ENCODE data around the gene KRTAP5-6. TPM values are rescaled to one million over a fixed set of nuclear protein-coding genes. Genes with fewer than 3 reads are reported as not detected.

Gene KRTAP5-6
- total RNA-seq, 1 donor from 2014 or later = not detected

DNA sequence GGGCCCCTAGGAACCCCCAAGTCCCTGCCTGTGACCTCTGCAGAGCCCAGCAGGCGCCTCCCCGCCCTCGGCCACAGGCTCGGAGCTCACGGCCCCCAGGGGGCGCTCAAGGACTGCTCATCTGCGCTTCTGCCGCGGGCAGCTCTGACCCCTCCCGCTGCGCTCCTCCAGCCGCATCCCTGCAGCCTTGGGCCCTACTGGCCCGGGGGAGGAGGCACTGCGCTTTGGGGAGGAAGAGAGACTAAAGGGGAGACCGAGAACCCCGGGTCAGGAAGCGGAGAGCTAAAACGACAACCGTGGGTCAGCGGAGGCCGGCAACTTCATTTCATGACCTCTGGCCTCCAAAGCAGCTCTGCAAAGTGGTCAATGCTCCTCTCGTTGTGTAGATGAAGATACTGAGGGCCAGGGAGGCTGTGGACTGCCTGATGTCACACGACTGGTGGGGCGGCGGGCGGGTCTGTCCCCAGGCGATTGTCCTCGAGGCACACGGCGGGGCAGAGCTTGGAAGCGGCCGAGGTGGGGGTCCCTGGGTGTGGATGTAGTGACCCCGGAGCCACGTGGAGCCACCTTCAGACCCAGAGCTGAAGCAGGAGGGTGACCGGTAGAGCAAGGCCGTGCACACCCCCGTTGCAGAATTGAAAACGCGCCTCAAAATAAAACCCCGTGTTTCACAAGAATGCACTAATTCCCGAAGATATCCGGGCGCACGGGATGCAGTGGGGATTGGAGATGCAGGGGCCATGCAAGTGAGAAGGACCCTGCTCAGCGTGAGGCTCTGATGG lies 2.7 kb upstream of the KRTAP5-6 start:
- peak; percentile 49 for DNase-seq (ENCODE audit: low read depth)
- peak overlapping the region; percentile 45 for H3K4me3 ChIP-seq (ENCODE audit: low read depth, low read length)
- TF ChIP-seq CTCF (IDR thresholded peaks at IDR 0.05; ENCODE audit: insufficient read depth, low read length, severe bottlenecking) = peak; percentile 96
- no peaks in the 10 kb centered on the region for H3K27me3 ChIP-seq (ENCODE audit: control insufficient read depth, insufficient read depth, low read length)
- no peaks in the 10 kb centered on the region for H3K36me3 ChIP-seq (ENCODE audit: control insufficient read depth, insufficient read depth, low read length)
- FAIRE-seq = no peak

DNA sequence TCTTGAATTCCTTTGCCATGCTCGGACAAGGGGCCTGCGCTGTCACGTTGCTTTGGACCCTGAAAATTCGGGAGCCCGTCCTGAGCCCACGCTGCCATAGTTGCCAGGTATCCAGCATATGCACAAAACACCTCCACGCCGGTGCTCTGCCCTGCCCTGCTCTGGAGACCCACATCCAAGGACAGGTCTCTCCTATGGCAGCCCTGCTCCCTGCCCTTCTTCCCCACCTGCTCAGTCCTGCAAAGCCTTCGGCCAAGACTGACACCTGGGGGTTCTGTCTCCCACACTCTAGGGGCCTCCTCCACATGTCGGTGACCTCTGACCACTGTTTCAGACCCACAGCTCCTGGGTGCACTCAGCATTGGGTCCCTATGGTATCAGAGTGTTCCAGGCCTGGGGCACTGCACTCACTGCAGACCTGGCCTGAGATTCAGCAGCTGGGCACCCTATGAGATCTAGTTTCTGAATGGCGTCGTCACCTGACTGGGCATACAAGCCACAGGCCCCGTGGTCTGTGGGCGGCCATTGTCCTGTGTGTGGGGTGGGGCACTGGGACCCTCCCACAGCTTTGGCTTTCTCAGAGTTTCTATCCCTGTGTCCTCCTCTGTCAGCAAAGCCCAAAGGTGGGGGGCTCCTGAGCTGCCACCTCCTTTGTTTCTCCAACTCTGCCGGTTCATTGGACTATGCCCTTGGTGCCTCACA lies 2.0 kb upstream of the KRTAP5-6 start:
- FAIRE-seq = no peak
- Histone ChIP-seq H3K36me3 (ENCODE audit: control insufficient read depth, insufficient read depth, low read length) (no peaks in the 10 kb centered on the region), H3K27me3 (ENCODE audit: control insufficient read depth, insufficient read depth, low read length) (no peaks in the 10 kb centered on the region), H3K4me3 (ENCODE audit: low read depth, low read length) (no peak overlapping the region)
- no peak for DNase-seq (ENCODE audit: low read depth)
- TF ChIP-seq CTCF (IDR thresholded peaks at IDR 0.05; ENCODE audit: insufficient read depth, low read length, severe bottlenecking) = no peak

- H3K27me3 ChIP-seq (ENCODE audit: control insufficient read depth, insufficient read depth, low read length) = no peaks in the 10 kb centered on the region
- no peak for FAIRE-seq
- no peaks in the 10 kb centered on the region for H3K36me3 ChIP-seq (ENCODE audit: control insufficient read depth, insufficient read depth, low read length)
- no peak for TF ChIP-seq CTCF (IDR thresholded peaks at IDR 0.05; ENCODE audit: insufficient read depth, low read length, severe bottlenecking)
- H3K4me3 ChIP-seq (ENCODE audit: low read depth, low read length) = no peak overlapping the region
- DNase-seq (ENCODE audit: low read depth) = no peak
Measured at GRCh38 chr11:1695548-1696108, 1.4 kb upstream of the KRTAP5-6 start.

- no peak overlapping the region for H3K4me3 ChIP-seq (ENCODE audit: low read depth, low read length)
- TF ChIP-seq CTCF (IDR thresholded peaks at IDR 0.05; ENCODE audit: insufficient read depth, low read length, severe bottlenecking) = no peak
- H3K27me3 ChIP-seq (ENCODE audit: control insufficient read depth, insufficient read depth, low read length) = no peaks in the 10 kb centered on the region
- DNase-seq (ENCODE audit: low read depth) = no peak
- no peak for FAIRE-seq
- no peaks in the 10 kb centered on the region for H3K36me3 ChIP-seq (ENCODE audit: control insufficient read depth, insufficient read depth, low read length)
Measured at GRCh38 chr11:1699771-1700170, 2.8 kb downstream of the KRTAP5-6 start.

- Histone ChIP-seq H3K4me3 (ENCODE audit: low read depth, low read length) (no peak overlapping the region), H3K36me3 (ENCODE audit: control insufficient read depth, insufficient read depth, low read length) (no peaks in the 10 kb centered on the region), H3K27me3 (ENCODE audit: control insufficient read depth, insufficient read depth, low read length) (no peaks in the 10 kb centered on the region)
- no peak for DNase-seq (ENCODE audit: low read depth)
- peak; percentile 68 for FAIRE-seq
- no peak for TF ChIP-seq CTCF (IDR thresholded peaks at IDR 0.05; ENCODE audit: insufficient read depth, low read length, severe bottlenecking)
Measured at GRCh38 chr11:1701091-1701807, 4.3 kb downstream of the KRTAP5-6 start.

Measured in bronchial epithelial cell (primary cell).